K562 (cell line): Measurements from ENCODE around the gene ARHGEF4. TPM values are rescaled to one million over a fixed set of nuclear protein-coding genes. Genes with fewer than 3 reads are reported as not detected.
A peak's percentile ranks its signal among the peaks of the same experiment; 100 is the strongest.

ENCODE experiments used
- ATAC-seq: fragments of 200-7000 bp; cut with Tn5 transposase; 3 replicates; pipeline ENCODE4 v1.9.1; 2020; ENCODE audit warnings: moderate library complexity
- BruUV-seq: library from RNA; stranded (reverse); fragments of 400-500 nt; replicated peaks from 2 replicates; lab custom pipeline; 2021; lab: Mats Ljungman, UMichigan
- CTCF ChIA-PET: fragments of 300-600 bp; formaldehyde crosslinking; extraction: SDS; loops from one replicate; lab custom pipeline; 2021; ENCODE audit warnings: low intra/inter-chr PET ratio; lab: Yijun Ruan, JAX
- POLR2A ChIA-PET: fragments of 300-600, 350-650 bp; sonication (Branson Sonifier 250); formaldehyde crosslinking; extraction: SDS; loops from one replicate; lab custom pipeline; 2021; ENCODE audit warnings: antibody characterized with exemption, inconsistent platforms; lab: Yijun Ruan, JAX
- DNase-seq, 4 experiments: peaks; one replicate each; pipeline versions ENCODE4 v3.0.0 to v3.0.0-alpha.2; 2011 to 2018; ENCODE audit warnings: low spot score in 3 of 4, mixed read lengths in 3 of 4; ENCODE audit errors: extremely low read depth in 1 of 4
- FAIRE-seq: peaks from 2 replicates; lab custom pipeline; 2011; peaks lifted over from hg19 to GRCh38; lab: Jason Lieb, UNC
- H2AFZ ChIP-seq: 2 replicates; pipeline ENCODE4 v1.6.0; 2011; ENCODE audit warnings: low read depth, low read length, control low read depth, inconsistent platforms
- H3K27ac ChIP-seq: fragments of 200-600 bp; 3 replicates; pipeline ENCODE4 v1.8.0; 2011; ENCODE audit warnings: low read depth, mild to moderate bottlenecking, control low read depth, inconsistent platforms, low read length, moderate library complexity, mixed read lengths; ENCODE audit errors: extremely low read depth
- H3K27me3 ChIP-seq, 2 experiments: fragments of 300-600 bp in 1 of 2; 2 replicates in 1 of 2; 3 replicates in 1 of 2; pipeline versions ENCODE4 v1.6.0 to v1.8.0; 2011; ENCODE audit warnings: inconsistent platforms in 2 of 2, low read length in 2 of 2, mild to moderate bottlenecking in 1 of 2, mixed read lengths in 1 of 2, moderate library complexity in 1 of 2; ENCODE audit not compliant: control insufficient read depth in 2 of 2, insufficient read depth in 2 of 2
- H3K36me3 ChIP-seq: fragments of 300-600 bp; 3 replicates; pipeline ENCODE4 v1.8.0; 2011; ENCODE audit warnings: mild to moderate bottlenecking, low read length, inconsistent platforms; ENCODE audit not compliant: control insufficient read depth, insufficient read depth
- H3K4me1 ChIP-seq, 2 experiments: fragments of 200-600 bp in 1 of 2; replicated peaks in 1 of 2; 2 replicates in 1 of 2; 3 replicates in 1 of 2; pipeline versions ENCODE4 v1.5.1 to v1.8.0; 2011; ENCODE audit warnings: inconsistent platforms in 2 of 2, low read length in 2 of 2, mild to moderate bottlenecking in 1 of 2, mixed read lengths in 1 of 2, moderate library complexity in 1 of 2; ENCODE audit not compliant: control insufficient read depth in 2 of 2, insufficient read depth in 2 of 2
- H3K4me2 ChIP-seq: 2 replicates; pipeline ENCODE4 v1.6.1; 2011; ENCODE audit warnings: low read length, control low read depth, inconsistent platforms, mixed read lengths; ENCODE audit not compliant: insufficient read depth
- H3K4me3 ChIP-seq: fragments of 200-600 bp; sonication (generic), shearing (Covaris generic); 2 replicates; pipeline ENCODE4 v1.5.1; 2016; ENCODE audit warnings: control low read depth, inconsistent platforms
- H3K79me2 ChIP-seq: fragments of 200-600 bp; 3 replicates; pipeline ENCODE4 v1.8.0; 2011; ENCODE audit warnings: low read length, inconsistent platforms; ENCODE audit not compliant: control insufficient read depth, insufficient read depth
- H3K9ac ChIP-seq, 2 experiments: 2 replicates each; pipeline versions ENCODE4 v1.6.0 to v1.6.1; 2011; ENCODE audit warnings: low read depth in 2 of 2, low read length in 2 of 2, control low read depth in 1 of 2, inconsistent platforms in 1 of 2, mild to moderate bottlenecking in 1 of 2, mixed read lengths in 1 of 2; ENCODE audit not compliant: insufficient read depth in 1 of 2
- H3K9me1 ChIP-seq: one replicate; pipeline ENCODE4 v1.6.0; 2011; ENCODE audit warnings: inconsistent platforms, mild to moderate bottlenecking, low read length, moderate library complexity; ENCODE audit not compliant: control insufficient read depth, insufficient read depth
- H3K9me3 ChIP-seq: replicated peaks from 2 replicates; pipeline ENCODE4 v1.5.1; 2011; ENCODE audit warnings: low read depth, low read length, inconsistent platforms; ENCODE audit not compliant: control insufficient read depth, insufficient read depth
- H4K20me1 ChIP-seq: replicated peaks from 2 replicates; pipeline ENCODE4 v1.6.1; 2011; ENCODE audit warnings: low read length, inconsistent platforms, mixed read lengths; ENCODE audit not compliant: control insufficient read depth, insufficient read depth
- ELF2 ChIP-seq: fragments of 250-450 bp; sonication (Bioruptor Pico); IDR thresholded peaks from 2 replicates; pipeline ENCODE4 v1.5.0; 2021; ENCODE audit warnings: mild to moderate bottlenecking
- NRF1 ChIP-seq, 2 experiments: fragments of 450-650 bp; IDR thresholded peaks in 1 of 2; conservative IDR thresholded peaks in 1 of 2; 2 replicates each; pipeline ENCODE4 v1.6.1; 2014; ENCODE audit warnings: mild to moderate bottlenecking in 2 of 2
- ZNF407 ChIP-seq: fragments of 450-650 bp; IDR thresholded peaks from 2 replicates; pipeline ENCODE4 v1.6.1; 2016; ENCODE audit warnings: low read depth
- WGBS: fragments of 100-300 bp; shearing (Covaris generic); methylation state at CpG from one replicate; pipeline ENCODE4 v1.1.6; 2016; ENCODE audit warnings: low coverage, mixed read lengths; ENCODE audit not compliant: insufficient coverage; ENCODE audit errors: missing lambda C conversion rate; 5-methylcytosine and 5-hydroxymethylcytosine counted together
- in situ Hi-C: fragments of 300-500 bp; cut with MboI; formaldehyde crosslinking; loops from 4 replicates; pipeline ENCODE4 v1.15.0; 2018; ENCODE audit warnings: inconsistent platforms, mixed read lengths
- intact Hi-C: fragments of 100-400 bp; cut with micrococcal nuclease; formaldehyde crosslinking; loops from 2 replicates; pipeline ENCODE4 v1.14.2; 2022
- polyA plus RNA-seq, 8 experiments: library from polyadenylated mRNA; depleted of rRNA in 4 of 8; stranded (reverse) in 5 of 8; unstranded in 3 of 8; fragments of >200 nt; fragmentation: Nextera tagmentation in 2 of 8; fragmentation: Illumina TruSeq in 1 of 8; extraction: Ambion mirVana in 2 of 8; extraction: Trizol in 1 of 8; gene quantifications; 2 replicates each; pipeline versions ENCODE4 v1.2.1 to v1.2.3, GENCODE V29; 2011 to 2014; ENCODE audit warnings: inconsistent platforms in 1 of 8, missing spikeins in 1 of 8
- total RNA-seq, 7 experiments: library from RNA; depleted of rRNA in 6 of 7; stranded (reverse); fragments of >200 nt in 6 of 7; fragmentation: Illumina TruSeq in 2 of 7; extraction: Trizol in 2 of 7; gene quantifications; 2 replicates each; pipeline versions ENCODE4 v1.2.1 to v1.2.3, GENCODE V29; 2011 to 2021; ENCODE audit warnings: low replicate concordance in 1 of 7

The ARHGEF4 gene
- total and polyA plus RNA-seq, 9 of the 15 experiments (the other 6 are each of a cell fraction or from before 2014, with no cell fraction given), result not detected

GRCh38 chr2:131023758-131024157, 187.0 kb downstream of the ARHGEF4 start (continued):
- no peak for TF ChIP-seq ZNF407

- Histone ChIP-seq H3K9me1 (no peaks in the 10 kb centered on the region), H3K27me3 (peaks cover 2 to 22% of the 10 kb centered on the region in 2 experiments; a peak in 3 of 5 replicates), H3K27ac (no peak overlapping the region), H3K9ac (no peak overlapping the region), H3K36me3 (no peaks in the 10 kb centered on the region), H3K4me3 (no peak overlapping the region), H3K9me3 (no peaks in the 10 kb centered on the region), H3K4me1 (no peaks in the 10 kb centered on the region; a peak in 1 of 5 replicates), H2AFZ (no peak overlapping the region), H4K20me1 (no peaks in the 10 kb centered on the region), H3K79me2 (no peaks in the 10 kb centered on the region), H3K4me2 (no peak overlapping the region)
- CTCF ChIA-PET, result no interaction called here
- intact Hi-C loops, result no loop called here
- in situ Hi-C loops, result no loop called here
- 6% methylated on average over 5 of the region's 5 CpGs for WGBS
- ATAC-seq, result no peak
- TF ChIP-seq ELF2 (CRISPR knock-in tag) (no peak), NRF1 (conservative IDR thresholded peaks at IDR 0.05 in 1 of 2, IDR thresholded peaks at IDR 0.05 in 1 of 2) (peak in 1 of 2 experiments; percentile 25; a peak in 1 of 4 replicates)
- POLR2A ChIA-PET, result no interaction called here
- DNase-seq, result no peak
- no peak for FAIRE-seq
- no TSS peak for BruUV-seq
Measured at GRCh38 chr2:131026919-131027318, 190.2 kb downstream of the ARHGEF4 start.
